IgD-negative memory B cell (primary cell): ENCODE results near the gene GFOD2. TPM values are rescaled to one million over a fixed set of nuclear protein-coding genes. Genes with fewer than 3 reads are reported as not detected.

Source experiments
- H3K27ac Mint-ChIP-seq, 3 donors: one replicate each; pipeline ENCODE4 v1.8.0; 2020 to 2022; ENCODE audit warnings: mild to moderate bottlenecking in 3 of 3, mixed read lengths in 3 of 3, moderate library complexity in 1 of 3
- H3K27me3 Mint-ChIP-seq: one replicate; pipeline ENCODE4 v1.8.0; 2021; ENCODE audit warnings: mixed read lengths
- H3K36me3 Mint-ChIP-seq: one replicate; pipeline ENCODE4 v1.8.0; 2020; ENCODE audit warnings: mild to moderate bottlenecking, mixed read lengths
- H3K4me1 Mint-ChIP-seq, 3 donors: one replicate each; pipeline ENCODE4 v1.8.0; 2020 to 2022; ENCODE audit warnings: mixed read lengths in 3 of 3, mild to moderate bottlenecking in 1 of 3
- H3K4me3 Mint-ChIP-seq, 4 donors: one replicate each; pipeline ENCODE4 v1.8.0; 2020 to 2022; ENCODE audit warnings: mild to moderate bottlenecking in 4 of 4, mixed read lengths in 4 of 4, moderate library complexity in 3 of 4
- H3K9me3 Mint-ChIP-seq, 3 donors: one replicate each; pipeline ENCODE4 v1.8.0; 2020 to 2021; ENCODE audit warnings: mixed read lengths in 3 of 3, mild to moderate bottlenecking in 1 of 3
- polyA plus RNA-seq: library from polyadenylated mRNA; unstranded; fragments of 300-500 nt; fragmentation: Illumina TruSeq; gene quantifications from one replicate; pipeline ENCODE4 v1.2.3, GENCODE V29; 2021

The GFOD2 gene
- polyA plus RNA-seq, 1 donor from 2014 or later: 13.4 TPM

- H3K9me3 Mint-ChIP-seq: no peaks in the 10 kb centered on the region
- peak overlapping the region in 1 of 3 donors; percentile 92 for H3K27ac Mint-ChIP-seq
- H3K4me1 Mint-ChIP-seq: peaks cover 12 to 21% (median 16%) of the 10 kb centered on the region in 3 donors
- peaks cover 7% of the 10 kb centered on the region for H3K36me3 Mint-ChIP-seq
- H3K4me3 Mint-ChIP-seq: peak overlapping the region in 2 of 4 donors; percentile 16 to 56
- H3K27me3 Mint-ChIP-seq: no peaks in the 10 kb centered on the region
These were observed 30.4 kb upstream of the GFOD2 start for GRCh38 chr16:67749436-67750078.

GRCh38 chr16:67748834-67749233 is 29.7 kb upstream of the GFOD2 start:
- Mint-ChIP-seq H3K9me3 (no peaks in the 10 kb centered on the region), H3K4me3 (peak overlapping the region in 2 of 4 donors; percentile 56 to 73), H3K27me3 (no peaks in the 10 kb centered on the region), H3K27ac (peak overlapping the region in 1 of 3 donors; percentile 92), H3K36me3 (peaks cover 7% of the 10 kb centered on the region), H3K4me1 (peaks cover 12 to 21% (median 18%) of the 10 kb centered on the region in 3 donors)

- H3K27ac Mint-ChIP-seq: no peak overlapping the region
- H3K4me1 Mint-ChIP-seq: peaks cover 12 to 21% (median 18%) of the 10 kb centered on the region in 3 donors
- no peaks in the 10 kb centered on the region for H3K9me3 Mint-ChIP-seq
- no peak overlapping the region for H3K4me3 Mint-ChIP-seq
- H3K36me3 Mint-ChIP-seq: peaks cover 9% of the 10 kb centered on the region
- no peaks in the 10 kb centered on the region for H3K27me3 Mint-ChIP-seq
These were observed 27.7 kb upstream of the GFOD2 start for GRCh38 chr16:67746846-67747245.

GRCh38 chr16:67741118-67741517 is 22.0 kb upstream of the GFOD2 start:
- Mint-ChIP-seq H3K9me3 (no peaks in the 10 kb centered on the region), H3K36me3 (peaks cover 8% of the 10 kb centered on the region), H3K27ac (no peak overlapping the region), H3K4me3 (no peak overlapping the region), H3K27me3 (no peaks in the 10 kb centered on the region), H3K4me1 (peaks cover 0 to 3% (median 0%) of the 10 kb centered on the region in 3 donors)

GRCh38 chr16:67740391-67740790 is 21.3 kb upstream of the GFOD2 start:
- H3K27ac Mint-ChIP-seq: no peak overlapping the region
- H3K36me3 Mint-ChIP-seq: peaks cover 6% of the 10 kb centered on the region
- no peak overlapping the region for H3K4me3 Mint-ChIP-seq
- H3K9me3 Mint-ChIP-seq: no peaks in the 10 kb centered on the region
- H3K27me3 Mint-ChIP-seq: no peaks in the 10 kb centered on the region
- peaks cover 0 to 3% (median 0%) of the 10 kb centered on the region in 3 donors for H3K4me1 Mint-ChIP-seq

- H3K36me3 Mint-ChIP-seq: peaks cover 4% of the 10 kb centered on the region
- H3K27me3 Mint-ChIP-seq: no peaks in the 10 kb centered on the region
- peaks cover 0 to 1% (median 0%) of the 10 kb centered on the region in 3 donors for H3K4me1 Mint-ChIP-seq
- no peak overlapping the region for H3K4me3 Mint-ChIP-seq
- H3K9me3 Mint-ChIP-seq: no peaks in the 10 kb centered on the region
- H3K27ac Mint-ChIP-seq: peak overlapping the region in 1 of 3 donors; percentile 88
These were observed 17.7 kb upstream of the GFOD2 start for GRCh38 chr16:67736858-67737257.

- H3K27me3 Mint-ChIP-seq: no peaks in the 10 kb centered on the region
- peaks cover 0 to 1% (median 0%) of the 10 kb centered on the region in 3 donors for H3K4me1 Mint-ChIP-seq
- H3K4me3 Mint-ChIP-seq: no peak overlapping the region
- H3K9me3 Mint-ChIP-seq: no peaks in the 10 kb centered on the region
- peaks cover 2% of the 10 kb centered on the region for H3K36me3 Mint-ChIP-seq
- no peak overlapping the region for H3K27ac Mint-ChIP-seq
These were observed 15.7 kb upstream of the GFOD2 start for GRCh38 chr16:67734731-67735201.

- Mint-ChIP-seq H3K4me3 (no peak overlapping the region), H3K36me3 (peaks cover 4% of the 10 kb centered on the region), H3K9me3 (no peaks in the 10 kb centered on the region), H3K4me1 (no peaks in the 10 kb centered on the region), H3K27me3 (no peaks in the 10 kb centered on the region), H3K27ac (no peak overlapping the region)
These were observed 14.8 kb upstream of the GFOD2 start for GRCh38 chr16:67733734-67734470.

GRCh38 chr16:67731753-67732095 is 12.6 kb upstream of the GFOD2 start:
- no peaks in the 10 kb centered on the region for H3K27me3 Mint-ChIP-seq
- H3K9me3 Mint-ChIP-seq: no peaks in the 10 kb centered on the region
- no peak overlapping the region for H3K4me3 Mint-ChIP-seq
- no peaks in the 10 kb centered on the region for H3K4me1 Mint-ChIP-seq
- peaks cover 4% of the 10 kb centered on the region for H3K36me3 Mint-ChIP-seq
- no peak overlapping the region for H3K27ac Mint-ChIP-seq

GRCh38 chr16:67731071-67731752 is 12.1 kb upstream of the GFOD2 start:
- no peak overlapping the region for H3K27ac Mint-ChIP-seq
- H3K4me3 Mint-ChIP-seq: no peak overlapping the region
- H3K27me3 Mint-ChIP-seq: no peaks in the 10 kb centered on the region
- no peaks in the 10 kb centered on the region for H3K9me3 Mint-ChIP-seq
- no peaks in the 10 kb centered on the region for H3K4me1 Mint-ChIP-seq
- peaks cover 4% of the 10 kb centered on the region for H3K36me3 Mint-ChIP-seq

- Mint-ChIP-seq H3K9me3 (no peaks in the 10 kb centered on the region), H3K4me1 (no peaks in the 10 kb centered on the region), H3K4me3 (no peak overlapping the region), H3K27me3 (no peaks in the 10 kb centered on the region), H3K27ac (no peak overlapping the region), H3K36me3 (peaks cover 4% of the 10 kb centered on the region)
These were observed 11.2 kb upstream of the GFOD2 start for GRCh38 chr16:67730326-67730725.

GRCh38 chr16:67729636-67730248 is 10.6 kb upstream of the GFOD2 start:
- Mint-ChIP-seq H3K27ac (no peak overlapping the region), H3K9me3 (no peaks in the 10 kb centered on the region), H3K4me3 (no peak overlapping the region), H3K4me1 (no peaks in the 10 kb centered on the region), H3K27me3 (no peaks in the 10 kb centered on the region), H3K36me3 (peaks cover 4% of the 10 kb centered on the region)

GRCh38 chr16:67727521-67728485 is 8.7 kb upstream of the GFOD2 start:
- Mint-ChIP-seq H3K4me3 (no peak overlapping the region), H3K27me3 (no peaks in the 10 kb centered on the region), H3K36me3 (peaks cover 4% of the 10 kb centered on the region), H3K27ac (no peak overlapping the region), H3K4me1 (peaks cover 0 to 2% (median 0%) of the 10 kb centered on the region in 3 donors), H3K9me3 (no peaks in the 10 kb centered on the region)
